Activated CD8-positive, alpha-beta memory T cell treated with anti-CD3 and anti-CD28 coated beads for 4 hours (primary cell): ENCODE results near the gene SYP.

Source experiments
- DNase-seq, 2 donors: peaks; one replicate each; pipeline ENCODE4 v3.0.0-alpha.2; 2020; ENCODE audit warnings: low read depth in 2 of 2

The SYP gene

DNA sequence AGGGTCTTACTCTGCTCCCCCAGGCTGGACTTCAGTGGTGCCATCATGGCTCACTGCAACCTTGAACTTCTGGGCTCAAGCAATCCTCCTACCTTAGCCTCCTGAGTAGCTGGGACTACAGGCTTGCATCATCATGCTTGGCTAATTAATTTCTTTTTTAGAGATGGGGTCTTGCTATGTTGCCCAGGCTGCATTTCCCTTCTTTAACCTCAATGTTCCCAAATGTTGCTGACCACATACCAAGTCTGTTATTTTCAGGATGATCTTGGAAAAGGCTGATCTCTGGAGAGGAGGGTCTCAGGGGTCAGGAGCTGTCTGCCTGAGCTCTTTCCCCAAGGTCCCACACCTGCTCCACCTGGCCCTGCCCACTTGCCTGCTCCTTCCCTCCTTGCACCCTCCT, 20.1 kb upstream of the SYP start:
- no peak for DNase-seq

DNA sequence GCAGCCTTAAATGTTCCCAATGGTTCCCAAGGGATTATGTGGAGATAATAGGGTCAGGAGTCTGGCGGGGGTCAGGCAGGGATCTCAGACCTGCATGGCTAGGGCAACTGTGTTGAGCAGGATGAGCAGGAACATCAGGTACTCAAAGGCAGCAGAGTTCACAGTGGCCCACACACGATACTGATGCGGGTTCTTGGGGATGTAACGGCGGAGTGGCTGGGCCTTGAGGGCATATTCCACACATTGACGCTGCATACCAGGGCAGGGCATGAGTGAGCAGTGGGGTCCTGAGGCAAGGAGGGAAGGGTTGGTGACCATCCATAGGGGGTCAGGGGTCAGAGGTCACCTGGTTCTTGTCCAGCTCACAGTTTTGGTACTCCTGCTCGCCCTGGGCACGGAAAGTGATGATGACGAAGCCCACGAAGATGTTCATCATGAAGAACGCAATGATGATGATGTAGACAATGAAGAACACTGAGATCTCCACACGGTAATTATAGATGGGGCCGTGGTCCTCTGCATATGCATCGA, 15.1 kb upstream of the SYP start:
- DNase-seq, result no peak

DNA sequence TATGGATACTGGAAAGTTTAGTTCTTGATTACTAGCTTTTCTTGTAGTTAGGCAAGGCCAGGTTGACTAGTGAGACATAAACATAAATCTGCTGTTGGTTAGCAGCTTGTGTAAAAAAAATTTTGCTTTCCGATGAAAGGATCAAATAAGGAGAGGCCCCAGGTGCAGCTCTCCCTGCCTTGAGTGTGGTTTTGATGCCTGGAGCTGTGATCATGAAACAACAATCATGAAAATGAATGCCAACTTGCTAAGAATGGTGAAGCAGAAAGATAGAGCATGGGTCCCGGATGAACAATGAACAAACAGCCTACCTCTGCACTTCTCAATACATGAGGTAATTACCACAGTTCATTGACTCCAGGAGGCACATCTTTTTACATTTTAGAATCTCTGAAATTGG, 14.4 kb upstream of the SYP start:
- DNase-seq, result no peak

DNA sequence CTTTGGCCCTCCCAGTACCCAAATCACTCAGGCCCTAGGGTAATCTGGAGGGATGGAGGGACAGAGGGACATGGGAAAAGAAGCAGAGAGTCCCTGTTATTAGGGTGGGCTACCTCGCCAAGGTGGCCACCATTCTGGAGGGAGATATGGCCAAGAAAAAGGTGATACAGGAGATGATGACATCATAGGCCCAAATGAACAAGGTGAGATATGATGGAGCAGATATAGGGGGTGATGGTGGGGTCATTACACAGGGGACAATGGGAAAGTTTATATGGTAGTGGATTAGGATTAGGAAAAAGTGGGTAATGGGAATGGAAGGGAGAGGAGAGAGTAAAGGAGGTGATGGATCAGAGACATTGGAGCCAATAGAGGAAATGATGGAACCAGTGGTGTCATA, 12.9 kb upstream of the SYP start:
- DNase-seq, result no peak

DNA sequence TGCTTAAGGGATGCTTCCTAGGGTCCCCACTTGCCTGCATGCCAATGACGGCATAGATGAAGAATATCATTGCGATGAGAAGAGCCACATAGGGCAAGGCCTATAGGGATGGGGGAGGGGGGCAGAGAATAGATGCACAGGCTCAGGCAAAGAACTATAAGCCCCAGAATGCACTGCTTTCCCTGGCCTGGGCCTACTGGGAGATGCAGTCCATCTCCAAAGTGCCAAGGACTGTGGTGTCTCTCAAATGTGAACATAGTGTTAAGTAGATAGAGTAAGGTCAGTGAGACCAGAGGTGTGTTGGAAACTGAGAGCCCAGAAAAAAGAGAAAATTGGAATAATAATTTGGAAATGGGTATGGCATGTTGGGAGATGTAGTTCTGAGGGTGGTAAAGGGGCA, 12.2 kb upstream of the SYP start:
- DNase-seq, result no peak

DNA sequence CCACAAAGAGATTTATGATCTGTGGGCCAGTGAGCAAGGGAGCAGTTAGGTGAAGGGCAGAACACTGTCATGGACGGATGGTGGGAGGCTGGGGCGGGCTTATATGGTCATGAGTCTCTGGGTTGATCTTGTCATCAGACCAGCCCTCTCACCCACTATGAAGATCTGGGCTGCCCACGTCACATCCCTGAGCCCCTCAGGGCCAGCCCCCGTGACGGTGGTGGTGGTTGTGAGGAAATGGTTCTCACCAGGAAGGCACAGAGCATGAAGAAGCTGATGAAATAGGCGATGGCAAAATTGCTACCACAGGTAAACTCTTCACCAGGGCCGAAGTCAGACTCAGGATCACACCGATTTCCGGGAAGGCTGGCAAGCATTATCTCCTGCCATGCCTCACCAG, 11.1 kb upstream of the SYP start:
- DNase-seq, result no peak

DNA sequence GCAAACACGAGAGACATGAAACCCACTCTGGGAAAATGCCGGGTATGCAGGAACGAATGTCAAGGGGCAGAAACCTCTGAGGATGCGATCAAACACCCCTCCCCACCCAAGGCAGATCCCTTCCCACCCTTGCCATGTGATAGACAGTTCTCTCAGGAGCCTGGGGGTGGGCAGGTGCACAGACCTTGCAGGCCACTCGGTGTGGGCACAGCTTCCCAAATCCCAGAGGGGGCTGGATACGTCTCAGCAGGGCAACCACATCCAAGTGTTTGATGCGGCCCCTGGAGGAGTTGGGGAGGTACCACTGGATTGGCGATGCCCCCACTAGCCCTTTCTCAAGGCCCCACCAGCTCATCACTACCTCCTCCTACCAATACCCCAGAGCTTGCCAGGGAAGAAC, 10.4 kb upstream of the SYP start:
- no peak for DNase-seq

DNA sequence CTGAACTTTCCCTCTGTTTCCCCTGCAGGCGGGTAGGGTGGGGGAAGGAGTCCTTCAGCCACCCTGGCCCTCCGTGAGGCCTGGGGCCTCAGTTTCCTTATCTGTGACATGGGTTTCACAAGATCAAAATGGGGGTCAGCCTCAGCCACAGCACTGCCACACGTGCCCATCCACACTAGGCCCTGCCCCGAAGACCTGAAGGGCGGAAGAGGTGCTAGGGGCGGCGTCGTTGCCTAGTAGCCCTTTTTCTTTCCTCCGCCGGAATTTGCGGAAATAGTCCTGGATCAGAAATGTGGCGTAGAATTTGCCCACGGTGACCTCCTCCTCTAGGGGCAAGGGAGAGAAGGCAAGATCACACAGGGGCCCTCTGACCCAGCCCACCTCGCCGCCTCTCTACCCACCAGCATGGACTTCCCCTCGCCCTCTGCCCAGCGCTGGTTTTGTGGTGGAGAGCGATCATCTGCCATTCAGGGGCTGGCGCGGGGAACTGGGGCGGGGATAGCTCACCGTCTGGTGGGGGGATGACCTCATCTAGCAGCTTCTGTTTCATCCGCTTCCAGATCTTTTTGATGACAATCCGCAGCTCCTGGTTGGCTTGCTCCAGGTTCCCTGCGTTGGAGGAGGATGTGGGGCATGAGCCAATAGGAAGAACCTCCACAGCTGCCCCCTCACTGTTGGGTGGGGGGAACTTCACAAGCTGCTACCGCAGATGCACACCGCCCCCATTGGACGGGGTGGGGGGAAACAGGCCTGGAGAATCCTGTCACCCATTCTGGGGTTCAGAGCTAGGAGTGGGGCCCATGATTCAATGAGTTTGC, 9.7 kb upstream of the SYP start:
- no peak for DNase-seq

DNA sequence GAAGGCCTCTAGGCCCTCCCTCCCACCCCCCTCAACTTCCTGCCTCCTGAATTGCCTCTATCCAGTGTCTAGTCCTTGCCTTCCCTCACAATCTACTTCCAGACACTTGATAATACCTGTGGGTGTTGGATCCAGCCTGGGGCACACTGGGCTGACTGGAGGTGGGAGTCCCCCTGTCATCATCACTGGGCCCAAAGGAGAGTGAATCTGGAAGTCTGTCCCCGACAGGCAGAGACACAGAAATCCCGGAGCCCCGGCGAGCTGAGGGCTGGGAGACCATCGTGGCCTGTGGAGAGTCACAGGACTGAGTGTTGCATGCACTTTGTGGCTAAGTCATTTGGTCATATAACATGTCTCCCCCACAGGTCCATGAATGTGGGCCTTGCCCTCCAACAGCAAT, 8.4 kb upstream of the SYP start:
- no peak for DNase-seq

DNA sequence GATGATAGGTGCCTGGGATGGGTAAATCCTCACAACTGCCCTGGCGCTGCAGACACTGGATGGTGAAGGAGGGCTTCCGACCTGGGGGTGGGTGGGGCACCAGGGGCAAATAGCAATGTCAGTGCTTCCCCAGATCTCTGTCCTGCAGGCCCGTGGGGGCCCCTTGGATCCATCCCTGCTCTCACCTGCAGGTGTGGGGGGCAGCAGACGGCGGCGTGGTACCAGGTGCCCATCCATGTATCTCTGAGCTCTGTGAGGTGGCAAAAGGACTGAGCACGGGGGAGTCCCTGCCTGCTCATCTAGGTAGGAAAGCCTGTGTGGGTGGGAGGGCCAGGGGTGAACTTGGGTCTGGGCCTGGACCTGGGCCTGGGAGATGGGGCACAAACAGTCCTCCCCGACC, 6.5 kb upstream of the SYP start:
- DNase-seq, result no peak

DNA sequence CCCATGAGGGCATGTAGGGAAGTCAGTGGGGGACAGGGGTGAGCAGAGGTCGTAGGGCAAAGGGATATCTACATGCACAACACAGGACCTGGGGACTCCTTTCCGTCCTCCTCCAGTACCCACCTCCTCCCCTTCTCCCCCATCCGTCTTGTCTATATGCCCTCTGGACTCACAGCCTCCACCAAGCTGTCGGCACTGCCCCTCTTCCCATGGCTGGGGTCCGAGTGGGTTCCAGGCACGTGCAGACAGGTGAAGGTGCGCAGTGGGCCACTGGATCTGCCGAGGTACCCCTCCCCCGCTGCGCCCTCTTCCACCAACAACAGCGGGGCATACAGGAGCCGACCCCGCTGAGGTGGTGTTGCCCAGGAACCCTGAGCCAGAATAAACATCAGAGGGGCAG, 5.5 kb upstream of the SYP start:
- no peak for DNase-seq

DNA sequence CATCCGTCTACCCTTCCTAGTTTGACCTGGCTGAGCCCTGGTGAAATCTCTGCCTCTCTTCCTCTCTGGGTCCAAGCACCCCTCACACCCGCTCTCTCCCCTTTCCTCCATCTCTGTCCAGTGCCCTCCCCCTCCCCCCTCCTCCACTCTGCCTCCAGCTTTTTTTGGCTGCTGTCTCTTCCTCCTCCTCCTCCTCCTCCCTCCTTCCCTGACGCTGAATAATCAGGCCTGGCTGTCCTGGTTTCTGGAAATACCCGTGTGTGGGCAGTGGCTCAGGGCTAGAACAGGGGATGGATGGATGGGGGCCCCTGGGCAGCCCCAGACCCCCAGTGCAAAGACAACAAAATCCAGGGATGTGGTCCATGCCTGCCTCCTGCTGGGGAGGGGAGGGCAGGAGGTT, 4.7 kb upstream of the SYP start:
- no peak for DNase-seq

DNA sequence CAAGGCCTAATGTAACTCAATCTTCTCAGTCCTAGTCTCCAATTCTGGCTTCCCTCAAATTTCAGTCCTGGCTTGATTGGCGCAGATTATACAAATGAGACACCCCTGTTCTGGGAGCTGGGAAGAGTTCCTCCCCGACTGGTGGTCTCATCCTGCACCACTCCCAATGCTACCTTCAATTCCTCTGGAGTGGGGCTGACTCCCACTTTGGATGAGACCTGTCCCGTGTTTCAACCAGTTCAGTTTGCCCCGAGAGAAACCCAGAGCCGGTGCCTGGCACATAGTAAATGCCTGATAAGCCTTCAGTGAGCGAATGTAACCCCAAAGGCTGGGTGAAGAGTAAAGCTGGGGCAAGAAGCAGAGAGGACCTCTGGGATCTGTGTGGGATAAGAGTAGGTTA, 4.0 kb upstream of the SYP start:
- DNase-seq, result no peak

DNA sequence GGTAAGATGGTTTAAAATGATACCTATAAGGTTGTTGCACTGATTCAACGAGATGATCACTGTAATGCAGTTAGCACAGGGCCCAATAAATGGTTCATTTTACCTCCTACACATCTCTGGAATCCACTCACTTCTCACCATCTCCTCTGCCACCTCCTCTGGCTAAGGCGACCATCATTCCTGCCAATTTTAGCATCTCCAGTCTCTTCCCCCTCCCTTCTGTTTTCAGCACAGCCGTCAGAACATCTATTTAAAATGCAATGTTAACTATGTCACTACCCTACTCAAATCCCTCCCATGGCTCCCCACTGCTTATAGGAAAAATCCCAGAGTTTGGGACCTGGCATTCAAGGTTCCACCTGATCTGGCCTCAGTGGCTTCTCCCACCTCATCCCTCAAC, 3.5 kb upstream of the SYP start:
- no peak for DNase-seq

DNA sequence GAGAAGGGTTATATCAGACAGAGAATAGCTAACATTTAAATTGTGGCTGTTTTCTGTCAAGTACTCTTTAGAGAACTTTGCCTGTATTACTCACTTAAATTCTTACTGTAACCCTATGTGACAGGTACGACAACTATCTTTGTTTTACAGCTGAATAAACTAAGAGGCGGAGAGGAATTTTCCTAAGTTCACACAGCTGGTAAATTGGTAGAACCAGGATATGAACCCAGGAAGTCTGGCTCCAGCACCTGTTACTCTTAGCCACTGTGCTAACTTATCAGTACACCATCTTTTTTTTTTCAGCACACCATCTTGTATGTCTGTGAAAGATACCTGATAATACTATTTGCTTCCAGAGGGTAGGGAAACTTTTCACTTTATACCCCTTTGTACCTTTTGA, 2.0 kb upstream of the SYP start:
- no peak for DNase-seq

DNA sequence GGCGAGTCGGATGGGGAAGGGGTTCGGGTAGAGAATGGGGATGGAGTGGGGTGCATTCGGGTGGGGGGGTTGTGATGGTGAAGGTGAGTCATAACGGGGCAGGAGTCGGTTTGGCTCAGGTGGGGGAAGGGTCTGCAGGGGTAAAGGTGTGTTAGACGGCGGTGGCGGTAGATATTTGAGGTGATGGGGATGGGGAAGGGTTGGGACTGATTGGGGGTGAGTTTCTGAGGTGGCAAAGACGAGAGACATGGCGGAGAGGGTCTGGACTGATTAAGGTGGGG, 738 bp downstream of the SYP start:
- no peak for DNase-seq

DNA sequence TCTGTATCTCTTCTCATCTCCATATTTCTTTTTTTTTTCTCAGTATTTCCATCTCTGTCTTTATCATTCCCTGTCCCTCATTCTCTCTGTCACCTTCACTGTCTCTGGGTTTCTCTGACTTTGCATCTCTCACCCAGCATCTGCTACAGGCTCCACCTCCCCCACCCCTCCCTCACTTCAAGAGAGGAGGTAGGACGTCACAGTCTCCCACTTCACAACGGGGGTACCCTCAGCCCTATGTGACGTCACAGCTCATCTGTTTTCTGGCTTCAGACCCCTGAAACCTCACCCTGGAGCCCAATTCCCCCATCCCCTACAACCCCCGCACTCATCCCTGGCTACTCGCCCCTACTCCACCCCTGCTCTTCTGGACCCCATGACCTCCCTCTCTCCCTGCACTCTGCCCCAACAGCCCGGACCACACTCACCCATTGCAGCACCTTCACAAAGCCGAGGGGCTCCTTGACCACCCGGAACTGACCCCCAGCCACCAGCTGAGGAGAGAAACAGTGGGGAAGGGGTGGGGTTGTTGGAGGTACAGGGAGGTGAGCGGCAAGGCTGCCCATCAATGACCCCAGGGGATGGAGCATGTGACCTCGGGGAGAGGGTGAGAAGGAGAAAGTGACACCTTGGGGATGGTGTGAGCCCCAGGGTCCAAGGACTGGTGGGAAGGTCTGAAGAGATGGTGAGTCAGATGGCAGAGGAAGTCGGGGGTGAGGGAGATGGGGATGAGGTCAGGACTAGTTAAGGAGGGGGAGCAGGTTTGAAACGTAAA, 1.3 kb downstream of the SYP start:
- no peak for DNase-seq

DNA sequence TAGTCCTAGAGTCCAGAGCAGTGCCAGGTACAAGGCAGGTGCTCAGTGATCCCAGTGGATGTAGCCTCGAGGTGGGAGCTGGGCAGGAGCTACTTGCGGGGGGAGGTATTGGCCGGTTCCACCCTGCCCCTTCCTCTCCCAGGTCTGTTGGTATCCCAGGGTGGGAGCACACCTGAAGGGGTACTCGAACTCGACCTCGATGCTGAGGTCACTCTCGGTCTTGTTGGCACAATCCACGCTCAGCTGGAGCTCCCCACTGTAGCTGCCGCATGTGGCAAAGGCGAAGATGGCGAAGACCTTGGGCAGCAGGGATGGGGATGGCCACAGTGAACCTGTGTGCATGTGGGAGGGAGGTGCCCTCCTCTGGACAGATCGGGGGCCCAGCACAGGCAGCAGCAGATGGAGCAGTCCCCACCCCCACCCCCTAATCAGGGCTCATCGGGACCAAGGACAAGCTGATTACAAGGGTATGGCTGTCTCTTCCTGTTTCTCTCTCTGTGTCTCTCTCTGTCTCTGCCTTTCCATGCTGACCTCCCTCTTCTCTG, 2.4 kb downstream of the SYP start:
- DNase-seq, result no peak

DNA sequence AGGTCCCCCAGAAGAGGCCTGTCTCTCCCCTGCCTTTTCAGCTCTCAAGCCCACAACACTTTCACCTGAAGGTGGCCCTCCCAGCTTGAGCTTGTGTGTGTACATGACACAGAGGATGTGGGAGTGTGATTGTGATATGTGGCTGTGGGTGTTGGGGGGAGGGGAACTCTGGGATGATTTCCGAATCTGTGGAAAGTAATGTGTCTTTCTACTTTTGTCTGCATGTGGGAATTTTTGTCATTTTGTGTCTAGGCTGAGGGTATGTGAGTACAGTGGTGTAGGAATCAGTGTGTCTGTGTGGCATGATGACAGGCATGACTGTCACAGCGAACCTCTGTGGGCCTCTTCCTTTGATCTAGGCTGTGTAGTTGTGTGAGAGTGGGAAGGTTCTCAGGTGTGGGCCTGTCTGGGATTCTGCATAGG, 6.4 kb downstream of the SYP start:
- DNase-seq, result no peak

DNA sequence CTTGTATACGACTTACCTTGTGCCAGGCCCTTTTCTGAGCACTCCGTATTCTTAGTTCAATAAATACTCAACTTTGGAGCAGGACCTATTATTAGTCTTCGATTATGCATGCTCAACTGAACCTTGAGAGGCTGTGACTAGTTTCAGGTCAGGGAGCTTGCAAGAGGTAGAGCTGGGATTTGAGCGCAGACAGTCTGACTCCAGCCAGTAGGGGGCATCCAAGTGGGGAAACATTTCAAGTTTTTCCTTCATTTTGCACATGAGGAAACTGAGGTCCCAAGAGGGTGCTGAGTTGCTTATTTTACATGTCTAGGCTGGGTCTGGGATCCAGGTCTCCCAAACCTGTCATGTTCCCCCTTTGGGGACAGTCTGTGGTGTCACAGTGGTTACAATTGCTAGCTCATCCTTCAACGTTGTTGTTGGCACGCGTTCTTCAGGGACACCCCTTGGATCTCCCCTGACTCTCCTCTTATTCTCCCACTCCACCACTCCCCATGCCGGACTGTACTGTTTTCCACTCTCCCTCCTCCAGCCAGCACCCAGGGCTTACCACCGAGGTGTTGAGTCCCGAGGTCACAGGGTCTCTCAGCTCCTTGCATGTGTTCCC, 7.2 kb downstream of the SYP start:
- DNase-seq, result no peak

DNA sequence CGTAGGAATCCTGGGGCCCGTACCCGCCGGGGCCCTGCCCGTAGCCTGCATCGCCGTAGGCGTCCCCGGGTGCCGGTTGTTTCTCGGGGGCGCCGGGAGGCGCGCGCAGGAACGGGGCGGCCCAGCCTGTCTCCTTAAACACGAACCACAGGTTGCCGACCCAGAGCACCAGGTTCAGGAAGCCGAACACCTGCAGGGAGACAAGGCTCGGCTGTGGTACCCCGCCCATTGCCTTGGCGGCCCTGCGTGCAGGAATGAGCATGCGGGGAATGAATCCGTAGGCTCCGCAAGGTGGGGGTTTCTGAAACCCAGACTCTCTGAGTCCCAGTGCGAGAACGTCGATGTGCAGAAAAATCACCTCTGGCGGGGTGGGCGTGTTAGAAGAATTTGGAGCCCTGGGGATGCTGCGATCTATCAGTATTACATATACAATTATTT, 8.4 kb downstream of the SYP start:
- DNase-seq, result no peak

DNA sequence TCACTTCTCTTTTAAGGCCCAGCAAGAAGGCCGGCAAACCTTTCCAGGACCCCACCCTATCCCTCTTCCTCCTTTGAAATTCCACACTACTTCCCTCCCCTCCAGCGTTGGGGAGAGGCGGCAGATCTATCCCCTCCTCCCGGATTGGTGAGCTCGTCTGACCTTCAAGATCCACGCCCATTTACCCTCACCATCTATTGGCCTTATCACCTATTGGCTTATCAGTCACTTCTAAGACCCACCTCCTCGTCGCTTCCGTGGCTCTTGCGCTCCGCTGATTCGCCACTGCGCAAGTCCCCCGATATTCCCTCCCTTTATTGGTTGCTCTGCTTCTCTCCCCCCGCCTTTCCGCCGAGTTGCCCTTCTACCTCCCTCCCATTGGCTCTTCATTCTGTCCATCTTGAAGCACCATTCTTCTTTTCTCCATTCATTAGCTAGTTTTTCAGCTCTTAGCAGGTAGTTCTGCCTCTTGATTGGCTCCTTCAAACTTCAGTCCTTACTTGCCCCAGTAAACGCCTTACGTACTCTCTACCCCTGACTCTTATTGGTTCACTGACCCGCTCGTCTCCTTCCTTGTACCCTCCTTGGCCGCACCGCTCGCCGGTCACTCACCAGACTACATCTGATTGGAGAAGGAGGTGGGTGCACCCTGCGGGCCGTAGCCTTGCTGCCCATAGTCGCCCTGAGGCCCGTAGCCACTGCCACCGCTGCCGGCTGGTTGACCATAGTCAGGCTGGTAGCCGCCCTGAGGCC, 9.0 kb downstream of the SYP start:
- peak; percentile 68 to 78 for DNase-seq
